ENCODE results near the gene P2RX1.

GRCh38 chr17:3894188-3894587, 22.1 kb downstream of the P2RX1 start:
- no peak for TF ChIP-seq CTCF (IDR thresholded peaks at IDR 0.05)
- no peak for TF ChIP-seq POLR2A (IDR thresholded peaks at IDR 0.05)
